Prostate gland (tissue), 2 donors: ENCODE measurements around the gene ALDH16A1. TPM values are rescaled to one million over a fixed set of nuclear protein-coding genes. Genes with fewer than 3 reads are reported as not detected.

Experiments used
- DNase-seq: peaks from one replicate; pipeline ENCODE4 v3.0.0-alpha.2; 2019; ENCODE audit warnings: low spot score
- H3K27ac ChIP-seq, 2 donors: fragments of 200-600 bp; sonication (generic); 2 replicates each; pipeline ENCODE4 v1.5.1; 2017 to 2019
- H3K27me3 ChIP-seq: fragments of 200-600 bp; sonication (generic); replicated peaks from 2 replicates; pipeline ENCODE4 v1.5.1; 2019; ENCODE audit not compliant: insufficient read depth
- H3K36me3 ChIP-seq, 2 donors: fragments of 200-600 bp; sonication (generic); 1 replicate in 1 of 2; 2 replicates in 1 of 2; pipeline versions ENCODE4 v1.5.1 to v1.8.1; 2017 to 2019
- H3K4me1 ChIP-seq: fragments of 200-600 bp; sonication (generic); replicated peaks from 2 replicates; pipeline ENCODE4 v1.5.1; 2019
- H3K4me3 ChIP-seq, 2 donors: fragments of 200-600 bp; sonication (generic); 2 replicates each; pipeline ENCODE4 v1.5.1; 2017 to 2019
- H3K9me3 ChIP-seq: fragments of 200-600 bp; sonication (generic); 2 replicates; pipeline ENCODE4 v1.5.1; 2017
- POLR2A ChIP-seq: fragments of 450-650 bp; IDR thresholded peaks from one replicate; pipeline ENCODE4 v1.6.1; 2016; ENCODE audit warnings: antibody characterized with exemption, mild to moderate bottlenecking
- POLR2AphosphoS5 ChIP-seq: sonication (generic); formaldehyde crosslinking; IDR thresholded peaks from one replicate; pipeline ENCODE4 v1.6.1; 2017; ENCODE audit warnings: antibody characterized with exemption
- WGBS: methylation state at CpG from one replicate; pipeline ENCODE4 v1.1.5; 2018; 5-methylcytosine and 5-hydroxymethylcytosine counted together
- intact Hi-C: fragments of 100-400 bp; cut with DNase I; formaldehyde crosslinking; loops from one replicate; pipeline ENCODE4 v1.14.2; 2022
- total RNA-seq, 2 donors: library from RNA; depleted of rRNA; stranded (reverse); fragments of >200 nt; gene quantifications; one replicate each; pipeline ENCODE4 v1.1.0, GENCODE V29; 2016
- TF ChIP-seq, protein P1 (sequence below), 4 experiments: fragments of 200-600 bp in 2 of 4; fragments of 450-650 bp in 2 of 4; sonication (generic) in 2 of 4; IDR thresholded peaks; 1 replicate in 3 of 4; 2 replicates in 1 of 4; pipeline ENCODE4 v1.5.1; 2016 to 2019; ENCODE audit warnings: antibody characterized with exemption in 4 of 4, mild to moderate bottlenecking in 2 of 4, moderate library complexity in 2 of 4

Gene ALDH16A1
- total RNA-seq, 2 donors from 2014 or later, result 24.3 to 42.0 TPM

DNA sequence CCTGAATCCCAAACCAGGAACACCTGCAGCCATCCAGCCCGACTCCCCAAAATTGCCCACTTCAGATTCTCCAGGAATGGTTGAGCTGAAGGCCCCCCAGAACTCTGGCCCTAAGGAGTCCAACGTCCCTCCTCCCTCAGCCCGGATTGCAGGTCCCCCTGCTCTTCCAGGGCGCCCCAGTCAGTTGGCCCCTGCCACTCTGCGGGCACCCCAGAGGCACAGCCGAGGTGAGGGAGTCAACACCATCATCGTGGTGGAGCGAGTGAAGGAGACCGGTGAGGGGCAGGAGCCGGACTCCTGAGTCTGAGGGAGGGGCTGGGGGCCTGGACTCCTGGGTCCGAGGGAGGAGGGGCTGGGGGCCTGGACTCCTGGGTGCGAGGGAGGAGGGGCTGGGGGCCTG, 25.7 kb upstream of the ALDH16A1 start:
- intact Hi-C loops, result no loop called here
- Histone ChIP-seq H3K4me1 (peaks cover 5% of the 10 kb centered on the region), H3K27me3 (peaks cover 63% of the 10 kb centered on the region), H3K27ac (no peak overlapping the region), H3K9me3 (no peaks in the 10 kb centered on the region), H3K36me3 (no peaks in the 10 kb centered on the region), H3K4me3 (no peak overlapping the region)
- TF ChIP-seq POLR2AphosphoS5, result no peak
- TF ChIP-seq, protein P1, sequence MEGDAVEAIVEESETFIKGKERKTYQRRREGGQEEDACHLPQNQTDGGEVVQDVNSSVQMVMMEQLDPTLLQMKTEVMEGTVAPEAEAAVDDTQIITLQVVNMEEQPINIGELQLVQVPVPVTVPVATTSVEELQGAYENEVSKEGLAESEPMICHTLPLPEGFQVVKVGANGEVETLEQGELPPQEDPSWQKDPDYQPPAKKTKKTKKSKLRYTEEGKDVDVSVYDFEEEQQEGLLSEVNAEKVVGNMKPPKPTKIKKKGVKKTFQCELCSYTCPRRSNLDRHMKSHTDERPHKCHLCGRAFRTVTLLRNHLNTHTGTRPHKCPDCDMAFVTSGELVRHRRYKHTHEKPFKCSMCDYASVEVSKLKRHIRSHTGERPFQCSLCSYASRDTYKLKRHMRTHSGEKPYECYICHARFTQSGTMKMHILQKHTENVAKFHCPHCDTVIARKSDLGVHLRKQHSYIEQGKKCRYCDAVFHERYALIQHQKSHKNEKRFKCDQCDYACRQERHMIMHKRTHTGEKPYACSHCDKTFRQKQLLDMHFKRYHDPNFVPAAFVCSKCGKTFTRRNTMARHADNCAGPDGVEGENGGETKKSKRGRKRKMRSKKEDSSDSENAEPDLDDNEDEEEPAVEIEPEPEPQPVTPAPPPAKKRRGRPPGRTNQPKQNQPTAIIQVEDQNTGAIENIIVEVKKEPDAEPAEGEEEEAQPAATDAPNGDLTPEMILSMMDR (IDR thresholded peaks at IDR 0.05), result no peak
- no peak for TF ChIP-seq POLR2A
- 47% methylated on average over 12 of the region's 12 CpGs for WGBS
- no peak for DNase-seq

DNA sequence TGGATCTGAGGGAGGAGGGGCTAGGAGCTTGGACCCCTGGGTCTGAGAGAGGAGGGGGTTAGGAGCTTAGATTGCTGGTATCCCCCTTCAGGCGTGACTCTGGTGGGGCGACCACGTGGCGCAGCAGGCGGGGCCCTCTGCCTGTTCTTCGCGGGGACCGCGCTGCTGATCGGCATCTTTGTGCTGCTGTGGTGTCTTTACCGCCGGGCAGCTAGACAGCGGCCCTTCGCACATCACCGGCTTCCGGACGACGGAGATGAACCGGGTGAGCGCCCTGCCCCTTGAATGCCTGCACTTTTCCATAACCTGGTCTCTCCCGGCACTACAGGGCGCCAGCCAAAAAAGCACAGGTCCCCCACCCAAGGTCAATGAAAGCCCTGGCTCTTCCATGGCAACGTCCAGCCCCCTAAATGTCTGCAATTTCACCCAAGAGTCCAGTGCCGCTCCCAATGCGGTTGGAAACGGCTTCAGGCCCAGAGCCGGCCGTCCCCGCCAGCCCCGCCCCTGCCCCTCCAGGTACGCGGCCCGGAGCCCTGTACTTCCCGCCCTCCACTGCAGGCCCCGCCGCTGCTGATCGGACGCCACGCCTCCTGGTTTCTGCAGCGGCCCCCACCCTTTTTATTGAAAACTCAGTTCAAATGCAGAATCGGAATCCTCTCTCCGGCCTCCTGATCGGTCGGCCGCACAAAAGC, 25.0 kb upstream of the ALDH16A1 start:
- intact Hi-C loops, result no loop called here
- Histone ChIP-seq H3K27ac (no peak overlapping the region), H3K4me3 (no peak overlapping the region), H3K36me3 (no peaks in the 10 kb centered on the region), H3K9me3 (no peaks in the 10 kb centered on the region), H3K4me1 (no peaks in the 10 kb centered on the region), H3K27me3 (peaks cover 63% of the 10 kb centered on the region)
- TF ChIP-seq POLR2AphosphoS5, result no peak
- TF ChIP-seq, protein P1 (IDR thresholded peaks at IDR 0.05), result no peak
- TF ChIP-seq POLR2A, result no peak
- no peak for DNase-seq
- 2% methylated on average over 44 of the region's 45 CpGs for WGBS

DNA sequence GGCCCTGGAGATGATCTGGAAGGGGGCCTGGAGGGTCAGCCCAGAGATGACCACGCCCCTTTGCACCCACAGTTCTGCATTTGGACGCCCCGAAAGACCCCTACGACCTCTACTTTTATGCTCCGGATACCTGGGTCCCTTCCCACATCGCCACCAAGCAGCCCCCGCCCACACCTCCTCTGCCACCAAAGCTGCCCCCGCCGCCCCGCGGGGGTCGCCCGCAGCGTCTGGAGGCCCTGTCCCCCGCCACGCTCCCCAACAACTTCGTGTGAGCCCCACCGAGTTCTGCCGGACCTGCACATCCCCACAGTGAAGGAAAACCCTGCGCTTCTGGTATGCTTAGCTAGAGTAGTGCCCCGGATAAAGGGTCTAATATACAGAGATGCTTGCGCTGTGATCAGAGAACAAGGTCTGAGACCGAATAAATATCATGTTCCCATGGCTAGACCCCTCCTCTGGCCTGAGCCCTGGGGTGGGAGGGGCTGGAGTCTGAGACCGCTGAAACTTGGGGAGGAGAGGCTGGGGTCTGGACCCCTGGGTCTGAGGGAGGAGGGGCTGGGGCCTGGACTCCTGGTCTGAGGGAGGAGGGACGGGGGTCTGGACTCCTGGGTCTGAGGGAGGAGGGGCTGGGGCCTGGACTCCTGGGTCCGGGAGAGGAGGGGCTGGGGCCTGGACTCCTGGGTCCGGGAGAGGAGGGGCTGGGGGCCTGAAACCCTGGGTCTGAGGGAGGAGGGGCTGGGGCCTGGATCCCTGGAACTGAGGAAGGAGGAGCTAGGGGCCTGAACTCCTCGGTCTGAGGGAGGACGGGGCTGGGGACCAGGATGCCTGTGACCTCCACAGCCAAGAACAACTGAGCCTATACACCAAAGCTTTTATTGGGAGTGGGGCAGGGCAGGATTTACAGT, 24.2 kb upstream of the ALDH16A1 start:
- DNase-seq, result no peak
- WGBS, result 18% methylated on average over 29 of the region's 29 CpGs
- intact Hi-C loops, result no loop called here
- TF ChIP-seq POLR2AphosphoS5, result no peak
- TF ChIP-seq, protein P1 (IDR thresholded peaks at IDR 0.05), result no peak
- no peak for TF ChIP-seq POLR2A
- no peaks in the 10 kb centered on the region for H3K9me3 ChIP-seq
- no peak overlapping the region for H3K4me3 ChIP-seq
- no peaks in the 10 kb centered on the region for H3K36me3 ChIP-seq
- H3K4me1 ChIP-seq, result no peaks in the 10 kb centered on the region
- H3K27me3 ChIP-seq, result peaks cover 58% of the 10 kb centered on the region
- H3K27ac ChIP-seq, result no peak overlapping the region

DNA sequence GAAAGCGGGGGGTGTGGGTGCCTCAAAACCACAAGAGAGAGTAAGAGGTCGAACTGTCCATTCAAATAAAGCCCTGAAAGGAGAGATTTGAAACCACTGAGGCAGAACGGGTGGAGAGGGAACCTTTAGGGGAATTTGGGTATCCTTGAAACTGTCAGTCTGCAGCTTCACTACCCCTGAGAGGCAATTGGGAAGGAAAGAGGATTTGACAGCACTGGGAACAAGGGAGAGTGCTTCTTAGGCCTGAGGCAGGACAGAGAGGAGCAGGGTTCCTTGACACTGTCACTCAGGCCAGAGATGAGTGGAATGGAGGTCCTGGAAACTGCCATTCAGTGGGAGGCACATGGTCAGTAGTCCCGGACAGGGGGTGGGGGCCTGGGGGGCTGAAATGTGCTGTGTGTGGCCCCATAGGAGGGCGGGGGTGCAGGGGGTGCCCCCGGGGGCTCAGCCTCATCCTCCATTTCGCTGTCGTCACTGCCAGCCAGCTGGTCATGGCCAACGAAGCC, 22.8 kb upstream of the ALDH16A1 start:
- no peaks in the 10 kb centered on the region for H3K36me3 ChIP-seq
- no peak for DNase-seq
- H3K27me3 ChIP-seq, result peaks cover 58% of the 10 kb centered on the region
- 64% methylated on average over 7 of the region's 9 CpGs for WGBS
- H3K27ac ChIP-seq, result no peak overlapping the region
- no peaks in the 10 kb centered on the region for H3K9me3 ChIP-seq
- no peak overlapping the region for H3K4me3 ChIP-seq
- TF ChIP-seq POLR2AphosphoS5, result no peak
- TF ChIP-seq, protein P1 (IDR thresholded peaks at IDR 0.05), result no peak
- TF ChIP-seq POLR2A, result no peak
- no peaks in the 10 kb centered on the region for H3K4me1 ChIP-seq
- intact Hi-C loops, result no loop called here
